Measurements from ENCODE around the gene VWA3A. TPM values are rescaled to one million over a fixed set of nuclear protein-coding genes. Genes with fewer than 3 reads are reported as not detected.
"Not testable (repeated sequence)": the region's sequence is repeated elsewhere in the genome, so short reads cannot be mapped to it uniquely, and the experiment has no call there.

VWA3A gene
- polyA plus RNA-seq, 10 donors, result 0.04 to 0.59 (median 0.19) TPM; not detected in 1

GRCh38 chr16:22138482-22138881, 46.1 kb downstream of the VWA3A start:
- DNase-seq, result no peak

- no peak for DNase-seq
Measured at GRCh38 chr16:22139008-22139407, 46.7 kb downstream of the VWA3A start.

- DNase-seq, result no peak
Measured at GRCh38 chr16:22139732-22140131, 47.4 kb downstream of the VWA3A start.

- DNase-seq, result no peak
Measured at GRCh38 chr16:22141767-22142166, 49.4 kb downstream of the VWA3A start.

GRCh38 chr16:22144520-22144919, 52.2 kb downstream of the VWA3A start:
- no peak for DNase-seq

GRCh38 chr16:22147853-22148252, 55.5 kb downstream of the VWA3A start:
- DNase-seq, result no peak

- no peak for DNase-seq
Measured at GRCh38 chr16:22151246-22151998, 59.1 kb downstream of the VWA3A start.

GRCh38 chr16:22152316-22152715, 60.0 kb downstream of the VWA3A start:
- no peak for DNase-seq

- not testable (repeated sequence) for DNase-seq
Measured at GRCh38 chr16:22153078-22153477, 60.7 kb downstream of the VWA3A start.

- no peak for DNase-seq
Measured at GRCh38 chr16:22161401-22161800, 69.1 kb downstream of the VWA3A start.

GRCh38 chr16:22161999-22162655, 69.8 kb downstream of the VWA3A start, which contains the start of gene SDR42E2:
Gene SDR42E2, plus strand, starts transcription at chr16:22162506. Its CDS starts 3,077 bp downstream, at chr16:22165583.
- no peak for DNase-seq

GRCh38 chr16:22162656-22163009, 70.3 kb downstream of the VWA3A start:
- DNase-seq, result no peak

GRCh38 chr16:22163806-22164205, 71.5 kb downstream of the VWA3A start:
- no peak for DNase-seq

- no peak for DNase-seq
Measured at GRCh38 chr16:22164482-22164881, 72.1 kb downstream of the VWA3A start.

GRCh38 chr16:22165508-22166285, 73.4 kb downstream of the VWA3A start:
- no peak for DNase-seq

- no peak for DNase-seq
Measured at GRCh38 chr16:22171953-22172352, 79.6 kb downstream of the VWA3A start.

- not testable (repeated sequence) for DNase-seq
Measured at GRCh38 chr16:22172642-22173041, 80.3 kb downstream of the VWA3A start.

GRCh38 chr16:22174642-22175041, 82.3 kb downstream of the VWA3A start:
- DNase-seq, result no peak

GRCh38 chr16:22177968-22178930, 85.9 kb downstream of the VWA3A start:
- DNase-seq, result no peak

- DNase-seq, result no peak
Measured at GRCh38 chr16:22181426-22181825, 89.1 kb downstream of the VWA3A start.

- DNase-seq, result no peak
Measured at GRCh38 chr16:22181843-22182242, 89.5 kb downstream of the VWA3A start.

Data from muscle of back (tissue), 11 donors.